ENCODE measurements around the gene ATP6V1F. TPM values are rescaled to one million over a fixed set of nuclear protein-coding genes. Genes with fewer than 3 reads are reported as not detected.

Gene ATP6V1F
- total RNA-seq, 1 donor from 2014 or later = 69.5 TPM

DNA sequence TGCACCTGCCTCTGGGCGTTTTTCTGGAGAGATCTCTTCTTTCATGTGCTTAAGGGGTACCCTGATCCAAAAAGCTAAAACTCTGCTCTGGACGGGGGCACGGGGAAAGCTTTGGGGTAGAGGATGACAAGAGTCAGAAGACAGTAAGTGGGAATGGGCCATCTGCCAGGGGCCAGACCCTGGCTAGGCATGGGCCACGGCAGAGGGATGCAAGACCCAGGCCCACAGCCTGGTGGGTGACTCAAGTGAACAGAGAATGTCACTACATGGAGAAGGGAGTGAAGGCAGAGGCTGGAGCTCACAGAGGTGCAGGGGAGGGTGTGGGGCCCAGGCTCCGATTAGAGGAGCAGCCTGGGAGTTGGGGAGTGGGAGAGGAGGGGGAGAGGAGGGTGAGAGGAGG is 17.2 kb upstream of the ATP6V1F start:
- TF ChIP-seq, protein P1, sequence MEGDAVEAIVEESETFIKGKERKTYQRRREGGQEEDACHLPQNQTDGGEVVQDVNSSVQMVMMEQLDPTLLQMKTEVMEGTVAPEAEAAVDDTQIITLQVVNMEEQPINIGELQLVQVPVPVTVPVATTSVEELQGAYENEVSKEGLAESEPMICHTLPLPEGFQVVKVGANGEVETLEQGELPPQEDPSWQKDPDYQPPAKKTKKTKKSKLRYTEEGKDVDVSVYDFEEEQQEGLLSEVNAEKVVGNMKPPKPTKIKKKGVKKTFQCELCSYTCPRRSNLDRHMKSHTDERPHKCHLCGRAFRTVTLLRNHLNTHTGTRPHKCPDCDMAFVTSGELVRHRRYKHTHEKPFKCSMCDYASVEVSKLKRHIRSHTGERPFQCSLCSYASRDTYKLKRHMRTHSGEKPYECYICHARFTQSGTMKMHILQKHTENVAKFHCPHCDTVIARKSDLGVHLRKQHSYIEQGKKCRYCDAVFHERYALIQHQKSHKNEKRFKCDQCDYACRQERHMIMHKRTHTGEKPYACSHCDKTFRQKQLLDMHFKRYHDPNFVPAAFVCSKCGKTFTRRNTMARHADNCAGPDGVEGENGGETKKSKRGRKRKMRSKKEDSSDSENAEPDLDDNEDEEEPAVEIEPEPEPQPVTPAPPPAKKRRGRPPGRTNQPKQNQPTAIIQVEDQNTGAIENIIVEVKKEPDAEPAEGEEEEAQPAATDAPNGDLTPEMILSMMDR (conservative IDR thresholded peaks at IDR 0.05; ENCODE audit: low read depth, low read length) = no peak
- no peak for DNase-seq (ENCODE audit: low read depth)
- H3K4me3 ChIP-seq (ENCODE audit: low read depth, low read length) = no peak overlapping the region

DNA sequence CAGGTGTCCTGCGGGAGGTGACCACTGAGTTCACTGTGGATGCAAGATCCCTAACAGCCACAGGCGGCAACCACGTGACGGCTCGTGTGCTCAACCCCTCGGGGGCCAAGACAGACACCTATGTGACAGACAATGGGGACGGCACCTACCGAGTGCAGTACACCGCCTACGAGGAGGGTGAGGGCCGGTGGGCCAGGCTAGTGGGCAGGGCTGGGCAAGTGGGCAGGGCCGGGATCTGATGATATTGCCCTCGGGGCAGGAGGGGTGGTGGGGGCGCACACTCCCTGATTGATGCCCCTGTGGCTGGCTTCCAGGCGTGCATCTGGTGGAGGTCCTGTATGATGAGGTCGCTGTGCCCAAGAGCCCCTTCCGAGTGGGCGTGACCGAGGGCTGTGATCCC is 16.7 kb upstream of the ATP6V1F start:
- no peak overlapping the region for H3K4me3 ChIP-seq (ENCODE audit: low read depth, low read length)
- no peak for DNase-seq (ENCODE audit: low read depth)
- TF ChIP-seq, protein P1 (conservative IDR thresholded peaks at IDR 0.05; ENCODE audit: low read depth, low read length) = no peak

DNA sequence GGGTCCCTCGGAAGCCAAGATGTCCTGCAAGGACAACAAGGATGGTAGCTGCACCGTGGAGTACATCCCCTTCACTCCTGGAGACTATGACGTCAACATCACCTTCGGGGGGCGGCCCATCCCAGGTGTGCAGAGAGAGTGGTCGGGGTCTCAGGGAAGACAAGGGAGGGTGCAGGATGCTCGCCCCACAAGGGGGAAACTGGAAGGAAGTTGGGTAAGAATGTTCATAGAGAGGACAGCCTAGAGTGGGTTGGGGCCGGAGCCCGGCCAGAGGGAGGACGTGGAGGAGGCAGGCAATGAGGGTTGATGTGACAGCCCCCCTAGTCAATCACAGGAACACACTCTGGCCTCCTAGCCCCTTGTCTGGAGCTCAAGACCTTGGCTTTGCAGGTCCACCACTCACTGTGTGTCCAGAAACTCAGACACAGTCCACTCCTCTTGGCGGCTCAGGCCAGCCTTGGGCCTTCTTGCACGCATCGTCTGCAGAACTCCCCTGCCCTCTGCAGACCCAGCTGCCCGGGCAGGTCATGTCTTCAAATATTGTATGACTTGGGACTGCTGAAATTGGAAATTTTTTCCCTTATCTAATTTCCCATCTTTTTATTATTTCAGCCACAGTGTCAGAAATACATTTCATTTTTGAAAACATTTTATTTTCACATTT is 15.7 kb upstream of the ATP6V1F start:
- H3K4me3 ChIP-seq (ENCODE audit: low read depth, low read length) = no peak overlapping the region
- DNase-seq (ENCODE audit: low read depth) = no peak
- TF ChIP-seq, protein P1 (conservative IDR thresholded peaks at IDR 0.05; ENCODE audit: low read depth, low read length) = no peak

DNA sequence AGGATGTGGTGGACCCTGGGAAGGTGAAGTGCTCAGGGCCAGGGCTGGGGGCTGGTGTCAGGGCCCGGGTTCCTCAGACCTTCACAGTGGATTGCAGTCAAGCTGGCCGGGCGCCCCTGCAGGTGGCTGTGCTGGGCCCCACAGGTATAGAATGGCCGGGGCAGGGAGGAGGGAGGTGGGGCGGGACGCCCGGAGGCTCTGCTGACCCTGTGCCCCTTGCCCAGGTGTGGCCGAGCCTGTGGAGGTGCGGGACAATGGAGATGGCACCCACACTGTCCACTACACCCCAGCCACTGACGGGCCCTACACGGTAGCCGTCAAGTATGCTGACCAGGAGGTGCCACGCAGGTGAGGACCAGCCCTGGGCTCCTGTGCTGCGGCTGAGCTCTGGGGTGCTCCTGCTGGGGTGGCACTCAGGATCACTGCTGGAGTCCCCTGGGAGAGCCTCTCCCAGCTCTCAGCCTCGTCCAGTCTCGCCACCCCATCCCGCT is 14.9 kb upstream of the ATP6V1F start:
- DNase-seq (ENCODE audit: low read depth) = no peak
- H3K4me3 ChIP-seq (ENCODE audit: low read depth, low read length) = no peak overlapping the region
- TF ChIP-seq, protein P1 (conservative IDR thresholded peaks at IDR 0.05; ENCODE audit: low read depth, low read length) = no peak

DNA sequence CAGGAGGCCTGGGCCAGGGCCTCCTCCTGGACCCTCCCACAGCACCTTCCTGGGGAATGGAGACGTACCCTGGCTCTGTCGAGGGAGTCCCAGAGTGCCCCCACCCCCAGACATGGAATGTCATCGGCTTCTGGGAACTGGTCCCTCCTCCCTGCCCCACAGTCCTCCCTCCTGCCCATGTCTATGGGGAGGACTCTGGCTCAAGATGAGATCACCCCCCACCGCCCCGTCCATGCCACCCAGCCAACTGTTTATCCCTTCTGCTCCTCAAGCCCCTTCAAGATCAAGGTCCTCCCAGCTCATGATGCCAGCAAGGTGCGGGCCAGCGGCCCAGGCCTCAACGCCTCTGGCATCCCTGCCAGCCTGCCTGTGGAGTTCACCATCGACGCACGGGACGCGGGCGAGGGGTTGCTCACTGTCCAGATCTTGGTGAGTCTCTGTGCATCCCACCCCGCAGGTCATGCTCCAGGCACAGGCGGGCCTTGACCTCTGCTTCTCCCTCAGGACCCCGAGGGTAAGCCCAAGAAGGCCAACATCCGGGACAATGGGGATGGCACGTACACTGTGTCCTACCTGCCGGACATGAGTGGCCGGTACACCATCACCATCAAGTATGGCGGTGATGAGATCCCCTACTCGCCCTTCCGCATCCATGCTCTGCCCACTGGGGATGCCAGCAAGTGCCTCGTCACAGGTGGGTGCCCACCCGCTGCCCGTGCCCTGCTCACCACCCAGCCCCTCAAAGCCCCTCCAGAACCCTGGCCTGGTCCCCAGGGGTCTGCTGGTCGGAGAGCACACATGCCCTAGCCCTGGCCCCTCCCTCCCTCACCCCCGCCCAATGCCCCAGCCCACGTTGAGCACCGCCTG is 14.1 kb upstream of the ATP6V1F start:
- no peak for DNase-seq (ENCODE audit: low read depth)
- TF ChIP-seq, protein P1 (conservative IDR thresholded peaks at IDR 0.05; ENCODE audit: low read depth, low read length) = no peak
- H3K4me3 ChIP-seq (ENCODE audit: low read depth, low read length) = no peak overlapping the region

DNA sequence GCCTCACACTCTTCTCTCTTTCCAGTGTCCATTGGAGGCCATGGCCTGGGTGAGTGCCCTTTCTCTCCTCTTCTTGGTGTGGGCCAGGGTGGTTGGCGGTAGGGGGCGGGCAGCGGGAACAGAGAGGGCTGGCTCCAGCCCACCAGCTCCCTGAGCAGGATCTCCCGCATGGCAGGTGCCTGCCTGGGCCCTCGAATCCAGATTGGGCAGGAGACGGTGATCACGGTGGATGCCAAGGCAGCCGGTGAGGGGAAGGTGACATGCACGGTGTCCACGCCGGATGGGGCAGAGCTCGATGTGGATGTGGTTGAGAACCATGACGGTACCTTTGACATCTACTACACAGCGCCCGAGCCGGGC is 13.5 kb upstream of the ATP6V1F start:
- TF ChIP-seq, protein P1 (conservative IDR thresholded peaks at IDR 0.05; ENCODE audit: low read depth, low read length) = no peak
- no peak overlapping the region for H3K4me3 ChIP-seq (ENCODE audit: low read depth, low read length)
- DNase-seq (ENCODE audit: low read depth) = no peak
